HepG2 (cell line): ENCODE measurements around the gene CAPN11. TPM values are rescaled to one million over a fixed set of nuclear protein-coding genes. Genes with fewer than 3 reads are reported as not detected.

Experiments used
- CBFB ChIP-seq: sonication (generic); formaldehyde crosslinking; IDR thresholded peaks from 2 replicates; pipeline ENCODE4 v1.4.0; 2020; ENCODE audit warnings: missing genetic modification reagents
- CHD4 ChIP-seq: fragments of 200-600 bp; sonication (generic); IDR thresholded peaks from 2 replicates; pipeline ENCODE4 v1.7.0; 2017; ENCODE audit warnings: mild to moderate bottlenecking, low read length, borderline replicate concordance
- EEA1 ChIP-seq: sonication (generic); formaldehyde crosslinking; IDR thresholded peaks from 2 replicates; pipeline ENCODE4 v1.5.1; 2020; ENCODE audit warnings: mild to moderate bottlenecking, missing genetic modification reagents, borderline replicate concordance
- GABPB1 ChIP-seq: IDR thresholded peaks from 2 replicates; pipeline ENCODE4 v1.6.1; 2016; ENCODE audit warnings: mild to moderate bottlenecking, missing genetic modification reagents, moderate library complexity, missing compliant biosample characterization
- RBM39 ChIP-seq: fragments of 200-400 bp; formaldehyde crosslinking; IDR thresholded peaks from one replicate; pipeline ENCODE4 v1.6.1; 2018; ENCODE audit warnings: antibody characterized with exemption, mild to moderate bottlenecking, low read depth, low read length; ENCODE audit not compliant: poor library complexity, severe bottlenecking
- STAG1 ChIP-seq: sonication (generic); formaldehyde crosslinking; IDR thresholded peaks from 2 replicates; pipeline ENCODE4 v1.4.0; 2020; ENCODE audit warnings: missing genetic modification reagents
- TCF7 ChIP-seq: sonication (generic); IDR thresholded peaks from 2 replicates; pipeline ENCODE4 v1.6.1; 2016; ENCODE audit warnings: antibody characterized with exemption, low read depth
- YEATS4 ChIP-seq: sonication (generic); formaldehyde crosslinking; IDR thresholded peaks from 2 replicates; pipeline ENCODE4 v1.4.0; 2020; ENCODE audit warnings: missing genetic modification reagents, borderline replicate concordance
- ZNF124 ChIP-seq: sonication (generic); formaldehyde crosslinking; IDR thresholded peaks from 2 replicates; pipeline ENCODE4 v1.4.0; 2020; ENCODE audit warnings: missing genetic modification reagents
- ZNF460 ChIP-seq: sonication (generic); formaldehyde crosslinking; IDR thresholded peaks from 2 replicates; pipeline ENCODE4 v1.5.1; 2020; ENCODE audit warnings: missing genetic modification reagents, mild to moderate bottlenecking, borderline replicate concordance
- ZNF501 ChIP-seq: sonication (generic); formaldehyde crosslinking; IDR thresholded peaks from 2 replicates; pipeline ENCODE4 v1.5.1; 2020; ENCODE audit warnings: mild to moderate bottlenecking, moderate library complexity, missing genetic modification reagents
- ZNF703 ChIP-seq: sonication (generic); formaldehyde crosslinking; IDR thresholded peaks from 2 replicates; pipeline ENCODE4 v1.5.1; 2020; ENCODE audit warnings: missing genetic modification reagents, mild to moderate bottlenecking, moderate library complexity, borderline replicate concordance
- ZNF746 ChIP-seq: sonication (generic); formaldehyde crosslinking; IDR thresholded peaks from 2 replicates; pipeline ENCODE4 v1.8.0; 2022; ENCODE audit warnings: mild to moderate bottlenecking, missing genetic modification reagents
- polyA plus RNA-seq, 8 experiments: library from polyadenylated mRNA; depleted of rRNA in 3 of 8; stranded (reverse) in 7 of 8; unstranded in 1 of 8; fragments of >200 nt; fragmentation: Illumina TruSeq in 4 of 8; extraction: Trizol in 4 of 8; gene quantifications; 2 replicates each; pipeline versions ENCODE4 v1.2.1 to v1.2.3, GENCODE V29; 2011 to 2016; ENCODE audit warnings: low read depth in 4 of 8, missing spikeins in 1 of 8, mixed read lengths in 1 of 8; ENCODE audit not compliant: insufficient read depth in 1 of 8
- total RNA-seq, 5 experiments: library from RNA; depleted of rRNA; stranded (reverse); fragments of >200 nt; fragmentation: Illumina TruSeq; extraction: Trizol; gene quantifications; 2 replicates each; pipeline ENCODE4 v1.2.3, GENCODE V29; 2016; ENCODE audit warnings: low read depth in 1 of 5
- TF ChIP-seq, protein P1 (sequence below): sonication (generic); formaldehyde crosslinking; IDR thresholded peaks from 2 replicates; pipeline ENCODE4 v1.5.1; 2020; ENCODE audit warnings: mild to moderate bottlenecking, missing genetic modification reagents, borderline replicate concordance
- TF ChIP-seq, protein P2 (sequence below): sonication (generic); formaldehyde crosslinking; IDR thresholded peaks from 2 replicates; pipeline ENCODE4 v1.8.0; 2022; ENCODE audit warnings: mild to moderate bottlenecking, missing genetic modification reagents
- TF ChIP-seq, protein P3 (sequence below): sonication (generic); formaldehyde crosslinking; IDR thresholded peaks from 2 replicates; pipeline ENCODE4 v1.8.0; 2022; ENCODE audit warnings: mild to moderate bottlenecking, missing genetic modification reagents, moderate library complexity
- TF ChIP-seq, protein P4 (sequence below): sonication (generic); formaldehyde crosslinking; IDR thresholded peaks from 2 replicates; pipeline ENCODE4 v1.4.0; 2020; ENCODE audit warnings: mild to moderate bottlenecking, missing genetic modification reagents
- TF ChIP-seq, protein P5 (sequence below): sonication (generic); formaldehyde crosslinking; IDR thresholded peaks from 2 replicates; pipeline ENCODE4 v1.4.0; 2020; ENCODE audit warnings: missing genetic modification reagents, low read depth, mild to moderate bottlenecking, borderline replicate concordance

The CAPN11 gene
- total and polyA plus RNA-seq, 2 of the 13 experiments (the other 11 are each of a cell fraction or from before 2014, with no cell fraction given) = 0.07 to 0.11 TPM

DNA sequence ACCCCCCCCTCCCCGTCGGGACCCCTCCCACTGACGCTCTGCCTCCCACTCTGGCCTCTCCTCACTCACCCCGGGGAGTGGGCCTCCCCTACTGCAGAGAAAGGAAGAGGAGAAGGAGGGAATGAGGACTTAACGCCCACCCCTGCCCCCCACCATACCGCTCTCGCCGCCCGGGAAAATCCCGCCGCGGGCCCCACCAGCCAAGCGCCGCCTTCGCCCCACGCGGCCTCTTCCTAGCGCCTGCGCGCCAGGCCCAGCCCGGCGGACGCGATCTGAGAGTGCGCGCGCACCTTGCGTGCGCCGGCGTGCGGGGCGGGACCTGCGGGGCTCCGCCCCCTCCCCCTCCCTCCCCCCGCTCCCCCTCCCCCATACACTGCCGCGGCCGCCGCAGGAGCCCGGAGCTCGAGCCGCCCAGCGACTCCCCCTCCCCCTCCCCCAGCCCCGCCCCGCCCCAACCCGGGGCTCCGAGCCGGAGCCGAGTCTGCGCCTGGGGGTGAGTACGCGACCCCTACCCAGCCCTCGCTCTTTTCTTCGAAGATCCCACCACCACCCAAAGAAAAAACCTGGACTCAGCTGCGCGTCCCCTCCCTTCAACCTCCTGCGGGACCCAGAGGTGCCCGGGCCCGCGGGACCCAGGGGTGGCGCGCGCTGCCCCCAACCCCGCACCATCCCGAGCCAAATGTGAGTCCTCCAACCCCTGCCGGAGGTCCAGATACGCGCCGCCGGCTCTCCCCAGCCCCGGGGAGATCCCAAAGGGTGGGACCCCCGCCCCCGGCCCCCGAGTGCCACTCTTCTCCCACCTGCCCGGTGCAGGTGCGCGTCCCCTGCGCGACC is 31.2 kb upstream of the CAPN11 start, which contains the start of the genes MRPL14 and TMEM63B (continued):
- TF ChIP-seq, protein P1, sequence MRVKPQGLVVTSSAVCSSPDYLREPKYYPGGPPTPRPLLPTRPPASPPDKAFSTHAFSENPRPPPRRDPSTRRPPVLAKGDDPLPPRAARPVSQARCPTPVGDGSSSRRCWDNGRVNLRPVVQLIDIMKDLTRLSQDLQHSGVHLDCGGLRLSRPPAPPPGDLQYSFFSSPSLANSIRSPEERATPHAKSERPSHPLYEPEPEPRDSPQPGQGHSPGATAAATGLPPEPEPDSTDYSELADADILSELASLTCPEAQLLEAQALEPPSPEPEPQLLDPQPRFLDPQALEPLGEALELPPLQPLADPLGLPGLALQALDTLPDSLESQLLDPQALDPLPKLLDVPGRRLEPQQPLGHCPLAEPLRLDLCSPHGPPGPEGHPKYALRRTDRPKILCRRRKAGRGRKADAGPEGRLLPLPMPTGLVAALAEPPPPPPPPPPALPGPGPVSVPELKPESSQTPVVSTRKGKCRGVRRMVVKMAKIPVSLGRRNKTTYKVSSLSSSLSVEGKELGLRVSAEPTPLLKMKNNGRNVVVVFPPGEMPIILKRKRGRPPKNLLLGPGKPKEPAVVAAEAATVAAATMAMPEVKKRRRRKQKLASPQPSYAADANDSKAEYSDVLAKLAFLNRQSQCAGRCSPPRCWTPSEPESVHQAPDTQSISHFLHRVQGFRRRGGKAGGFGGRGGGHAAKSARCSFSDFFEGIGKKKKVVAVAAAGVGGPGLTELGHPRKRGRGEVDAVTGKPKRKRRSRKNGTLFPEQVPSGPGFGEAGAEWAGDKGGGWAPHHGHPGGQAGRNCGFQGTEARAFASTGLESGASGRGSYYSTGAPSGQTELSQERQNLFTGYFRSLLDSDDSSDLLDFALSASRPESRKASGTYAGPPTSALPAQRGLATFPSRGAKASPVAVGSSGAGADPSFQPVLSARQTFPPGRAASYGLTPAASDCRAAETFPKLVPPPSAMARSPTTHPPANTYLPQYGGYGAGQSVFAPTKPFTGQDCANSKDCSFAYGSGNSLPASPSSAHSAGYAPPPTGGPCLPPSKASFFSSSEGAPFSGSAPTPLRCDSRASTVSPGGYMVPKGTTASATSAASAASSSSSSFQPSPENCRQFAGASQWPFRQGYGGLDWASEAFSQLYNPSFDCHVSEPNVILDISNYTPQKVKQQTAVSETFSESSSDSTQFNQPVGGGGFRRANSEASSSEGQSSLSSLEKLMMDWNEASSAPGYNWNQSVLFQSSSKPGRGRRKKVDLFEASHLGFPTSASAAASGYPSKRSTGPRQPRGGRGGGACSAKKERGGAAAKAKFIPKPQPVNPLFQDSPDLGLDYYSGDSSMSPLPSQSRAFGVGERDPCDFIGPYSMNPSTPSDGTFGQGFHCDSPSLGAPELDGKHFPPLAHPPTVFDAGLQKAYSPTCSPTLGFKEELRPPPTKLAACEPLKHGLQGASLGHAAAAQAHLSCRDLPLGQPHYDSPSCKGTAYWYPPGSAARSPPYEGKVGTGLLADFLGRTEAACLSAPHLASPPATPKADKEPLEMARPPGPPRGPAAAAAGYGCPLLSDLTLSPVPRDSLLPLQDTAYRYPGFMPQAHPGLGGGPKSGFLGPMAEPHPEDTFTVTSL (CRISPR knock-in tag) = no peak
- TF ChIP-seq, protein P2, sequence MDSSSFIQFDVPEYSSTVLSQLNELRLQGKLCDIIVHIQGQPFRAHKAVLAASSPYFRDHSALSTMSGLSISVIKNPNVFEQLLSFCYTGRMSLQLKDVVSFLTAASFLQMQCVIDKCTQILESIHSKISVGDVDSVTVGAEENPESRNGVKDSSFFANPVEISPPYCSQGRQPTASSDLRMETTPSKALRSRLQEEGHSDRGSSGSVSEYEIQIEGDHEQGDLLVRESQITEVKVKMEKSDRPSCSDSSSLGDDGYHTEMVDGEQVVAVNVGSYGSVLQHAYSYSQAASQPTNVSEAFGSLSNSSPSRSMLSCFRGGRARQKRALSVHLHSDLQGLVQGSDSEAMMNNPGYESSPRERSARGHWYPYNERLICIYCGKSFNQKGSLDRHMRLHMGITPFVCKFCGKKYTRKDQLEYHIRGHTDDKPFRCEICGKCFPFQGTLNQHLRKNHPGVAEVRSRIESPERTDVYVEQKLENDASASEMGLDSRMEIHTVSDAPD = no peak
- TF ChIP-seq ZNF703 (no peak; the same call in 1 of the 2 replicates), ZNF124 (0 out of 2 replicates have a peak, but pooled peaks have one; percentile 39), ZNF501 (no peak), TCF7 (no peak), RBM39 (peak; percentile 65), ZNF746 (no peak), CHD4 (no peak), CBFB (CRISPR knock-in tag) (no peak), STAG1 (no peak), ZNF460 (no peak), EEA1 (CRISPR knock-in tag) (no peak), GABPB1 (CRISPR knock-in tag) (peak; percentile 55; the same call in 1 of the 2 replicates), YEATS4 (CRISPR knock-in tag) (peak; percentile 79; the same call in 1 of the 2 replicates)
- TF ChIP-seq, protein P3, sequence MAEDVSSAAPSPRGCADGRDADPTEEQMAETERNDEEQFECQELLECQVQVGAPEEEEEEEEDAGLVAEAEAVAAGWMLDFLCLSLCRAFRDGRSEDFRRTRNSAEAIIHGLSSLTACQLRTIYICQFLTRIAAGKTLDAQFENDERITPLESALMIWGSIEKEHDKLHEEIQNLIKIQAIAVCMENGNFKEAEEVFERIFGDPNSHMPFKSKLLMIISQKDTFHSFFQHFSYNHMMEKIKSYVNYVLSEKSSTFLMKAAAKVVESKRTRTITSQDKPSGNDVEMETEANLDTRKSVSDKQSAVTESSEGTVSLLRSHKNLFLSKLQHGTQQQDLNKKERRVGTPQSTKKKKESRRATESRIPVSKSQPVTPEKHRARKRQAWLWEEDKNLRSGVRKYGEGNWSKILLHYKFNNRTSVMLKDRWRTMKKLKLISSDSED (CRISPR knock-in tag) = no peak
- TF ChIP-seq, protein P4, sequence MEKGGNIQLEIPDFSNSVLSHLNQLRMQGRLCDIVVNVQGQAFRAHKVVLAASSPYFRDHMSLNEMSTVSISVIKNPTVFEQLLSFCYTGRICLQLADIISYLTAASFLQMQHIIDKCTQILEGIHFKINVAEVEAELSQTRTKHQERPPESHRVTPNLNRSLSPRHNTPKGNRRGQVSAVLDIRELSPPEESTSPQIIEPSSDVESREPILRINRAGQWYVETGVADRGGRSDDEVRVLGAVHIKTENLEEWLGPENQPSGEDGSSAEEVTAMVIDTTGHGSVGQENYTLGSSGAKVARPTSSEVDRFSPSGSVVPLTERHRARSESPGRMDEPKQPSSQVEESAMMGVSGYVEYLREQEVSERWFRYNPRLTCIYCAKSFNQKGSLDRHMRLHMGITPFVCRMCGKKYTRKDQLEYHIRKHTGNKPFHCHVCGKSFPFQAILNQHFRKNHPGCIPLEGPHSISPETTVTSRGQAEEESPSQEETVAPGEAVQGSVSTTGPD (CRISPR knock-in tag) = no peak
- TF ChIP-seq, protein P5, sequence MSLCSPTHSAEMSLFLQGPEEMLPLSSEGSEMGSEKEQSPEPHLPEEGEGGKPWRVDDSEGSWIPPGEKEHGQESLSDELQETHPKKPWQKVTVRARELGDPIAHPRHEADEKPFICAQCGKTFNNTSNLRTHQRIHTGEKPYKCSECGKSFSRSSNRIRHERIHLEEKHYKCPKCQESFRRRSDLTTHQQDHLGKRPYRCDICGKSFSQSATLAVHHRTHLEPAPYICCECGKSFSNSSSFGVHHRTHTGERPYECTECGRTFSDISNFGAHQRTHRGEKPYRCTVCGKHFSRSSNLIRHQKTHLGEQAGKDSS (CRISPR knock-in tag) = peak; percentile 57; the same call in 1 of the 2 replicates
